HL-60 (cell line): ENCODE data around the gene CHI3L2.

ENCODE experiments used
- DNase-seq, 2 experiments: peaks; one replicate each; pipeline ENCODE4 v3.0.0-alpha.2; 2010 to 2020; ENCODE audit warnings: low read depth in 1 of 2, low spot score in 1 of 2
- H3K27ac ChIP-seq: fragments of 250-450 bp; sonication (Bioruptor Pico); replicated peaks from 2 replicates; pipeline ENCODE4 v1.5.1; 2020; ENCODE audit warnings: mild to moderate bottlenecking, moderate library complexity
- H3K27me3 ChIP-seq: fragments of 250-450 bp; sonication (Bioruptor Pico); 2 replicates; pipeline ENCODE4 v1.5.1; 2021; ENCODE audit warnings: mild to moderate bottlenecking, moderate library complexity; ENCODE audit not compliant: insufficient read depth, poor library complexity, severe bottlenecking
- H3K4me3 ChIP-seq: replicated peaks from 2 replicates; pipeline ENCODE4 v1.5.1; 2011; ENCODE audit warnings: mild to moderate bottlenecking, control low read depth, low read length; ENCODE audit not compliant: insufficient read depth
- CTCF ChIP-seq: IDR thresholded peaks from one replicate; pipeline ENCODE4 v1.5.1; 2011; ENCODE audit warnings: low read length, control low read depth, inconsistent platforms; ENCODE audit not compliant: insufficient read depth
- GABPA ChIP-seq: IDR thresholded peaks from 2 replicates; pipeline ENCODE4 v1.6.1; 2012; ENCODE audit warnings: low read depth
- POLR2AphosphoS5 ChIP-seq: IDR thresholded peaks from 2 replicates; pipeline ENCODE4 v1.6.1; 2012; ENCODE audit warnings: low read depth
- REST ChIP-seq: IDR thresholded peaks from 2 replicates; pipeline ENCODE4 v1.6.1; 2012; ENCODE audit warnings: low read depth; ENCODE audit not compliant: insufficient replicate concordance
- SPI1 ChIP-seq: IDR thresholded peaks from 2 replicates; pipeline ENCODE4 v1.6.1; 2012; ENCODE audit warnings: low read depth, mild to moderate bottlenecking, borderline replicate concordance

CHI3L2 gene

GRCh38 chr1:111219557-111220286, 7.8 kb upstream of the CHI3L2 start:
- Histone ChIP-seq H3K27ac (no peak overlapping the region), H3K4me3 (no peak overlapping the region), H3K27me3 (no peaks in the 10 kb centered on the region)
- DNase-seq: peak in 1 of 2 experiments; percentile 63
- no peak for TF ChIP-seq REST
- no peak for TF ChIP-seq CTCF
- TF ChIP-seq GABPA: no peak
- TF ChIP-seq SPI1: no peak
- TF ChIP-seq POLR2AphosphoS5: no peak

- Histone ChIP-seq H3K27me3 (no peaks in the 10 kb centered on the region), H3K4me3 (no peak overlapping the region), H3K27ac (no peak overlapping the region)
- TF ChIP-seq GABPA (no peak), REST (no peak), SPI1 (no peak), CTCF (no peak), POLR2AphosphoS5 (no peak)
- DNase-seq: no peak
These were observed 7.1 kb upstream of the CHI3L2 start for GRCh38 chr1:111220302-111220890.

- Histone ChIP-seq H3K4me3 (no peak overlapping the region), H3K27me3 (no peaks in the 10 kb centered on the region), H3K27ac (peak overlapping the region; percentile 42)
- no peak for DNase-seq
- TF ChIP-seq SPI1: no peak
- no peak for TF ChIP-seq CTCF
- TF ChIP-seq REST: no peak
- no peak for TF ChIP-seq GABPA
These were observed 6.3 kb upstream of the CHI3L2 start for GRCh38 chr1:111221276-111221632.
